NOMO-1 treated with DMSO at 0.1 percent for 48 hours (cell line): ENCODE results near the gene NKAIN2.
"Not testable (repeated sequence)": the region's sequence is repeated elsewhere in the genome, so short reads cannot be mapped to it uniquely, and the experiment has no call there.

Source experiments
- DNase-seq: peaks from one replicate; lab custom pipeline; 2025; ENCODE audit not compliant: unreplicated experiment; lab: John Stamatoyannopoulos, UW

The NKAIN2 gene

GRCh38 chr6:123956492-123957139 is 153.0 kb downstream of the NKAIN2 start:
- DNase-seq = no peak

- DNase-seq = no peak
These were observed 158.8 kb downstream of the NKAIN2 start for GRCh38 chr6:123962508-123962907.

GRCh38 chr6:123965894-123966293 is 162.2 kb downstream of the NKAIN2 start:
- no peak for DNase-seq

- DNase-seq = no peak
These were observed 163.0 kb downstream of the NKAIN2 start for GRCh38 chr6:123966618-123967017.

- no peak for DNase-seq
These were observed 164.2 kb downstream of the NKAIN2 start for GRCh38 chr6:123967905-123968304.

- DNase-seq = no peak
These were observed 169.1 kb downstream of the NKAIN2 start for GRCh38 chr6:123972600-123973294.

GRCh38 chr6:123980311-123980710 is 176.6 kb downstream of the NKAIN2 start:
- no peak for DNase-seq

- no peak for DNase-seq
These were observed 183.3 kb downstream of the NKAIN2 start for GRCh38 chr6:123986938-123987337.

GRCh38 chr6:123989918-123990317 is 186.3 kb downstream of the NKAIN2 start:
- not testable (repeated sequence) for DNase-seq

GRCh38 chr6:123990376-123990775 is 186.7 kb downstream of the NKAIN2 start:
- peak; percentile 83 for DNase-seq

GRCh38 chr6:123994168-123994567 is 190.5 kb downstream of the NKAIN2 start:
- no peak for DNase-seq

GRCh38 chr6:123994891-123995635 is 191.4 kb downstream of the NKAIN2 start:
- no peak for DNase-seq

GRCh38 chr6:123997223-123997622 is 193.6 kb downstream of the NKAIN2 start:
- no peak for DNase-seq

GRCh38 chr6:124002377-124003081 is 198.9 kb downstream of the NKAIN2 start:
- no peak for DNase-seq

GRCh38 chr6:124007266-124007665 is 203.6 kb downstream of the NKAIN2 start:
- DNase-seq = no peak

- no peak for DNase-seq
These were observed 204.6 kb downstream of the NKAIN2 start for GRCh38 chr6:124008000-124008987.

- DNase-seq = no peak
These were observed 205.5 kb downstream of the NKAIN2 start for GRCh38 chr6:124008988-124009765.

- no peak for DNase-seq
These were observed 206.9 kb downstream of the NKAIN2 start for GRCh38 chr6:124010574-124010973.

GRCh38 chr6:124011180-124011579 is 207.5 kb downstream of the NKAIN2 start:
- DNase-seq = no peak
